GM23338 (cell line): ENCODE results near the gene PTPRZ1. TPM values are rescaled to one million over a fixed set of nuclear protein-coding genes. Genes with fewer than 3 reads are reported as not detected.

ENCODE experiments used
- ATAC-seq: fragments of 200-7000 bp; cut with Tn5 transposase; 3 replicates; pipeline ENCODE4 v1.9.1; 2020
- DNase-seq: peaks from one replicate; pipeline ENCODE4 v3.0.0-alpha.2; 2015; ENCODE audit warnings: low spot score
- H2AFZ ChIP-seq: fragments of 200-600 bp; sonication (generic); 2 replicates; pipeline ENCODE4 v1.8.0; 2016; ENCODE audit warnings: antibody characterized with exemption, mild to moderate bottlenecking, moderate library complexity
- H3F3A ChIP-seq: fragments of 200-600 bp; sonication (generic); replicated peaks from 2 replicates; pipeline ENCODE4 v1.8.0; 2017; ENCODE audit warnings: antibody characterized with exemption, mixed run types, low read depth
- H3K27ac ChIP-seq: fragments of 200-600 bp; sonication (generic); 2 replicates; pipeline ENCODE4 v1.6.1; 2016; ENCODE audit warnings: low read depth
- H3K27me3 ChIP-seq: fragments of 200-600 bp; sonication (generic); 2 replicates; pipeline ENCODE4 v1.8.0; 2016; ENCODE audit warnings: mild to moderate bottlenecking, mixed run types, moderate library complexity; ENCODE audit not compliant: insufficient read depth
- H3K36me3 ChIP-seq: fragments of 200-600 bp; sonication (generic); 2 replicates; pipeline ENCODE4 v1.8.0; 2016; ENCODE audit warnings: mild to moderate bottlenecking; ENCODE audit not compliant: insufficient read depth
- H3K4me1 ChIP-seq: fragments of 200-600 bp; sonication (generic); 2 replicates; pipeline ENCODE4 v1.8.0; 2016; ENCODE audit warnings: mild to moderate bottlenecking, moderate library complexity; ENCODE audit not compliant: insufficient read depth
- H3K4me2 ChIP-seq: fragments of 200-600 bp; sonication (generic); 2 replicates; pipeline ENCODE4 v1.7.1; 2017; ENCODE audit warnings: mixed run types
- H3K4me3 ChIP-seq: fragments of 200-600 bp; sonication (generic); 2 replicates; pipeline ENCODE4 v1.6.1; 2016; ENCODE audit warnings: mixed run types
- H3K79me2 ChIP-seq: fragments of 200-600 bp; sonication (generic); replicated peaks from 2 replicates; pipeline ENCODE4 v1.8.0; 2017; ENCODE audit warnings: mild to moderate bottlenecking; ENCODE audit not compliant: insufficient read depth
- H3K9me2 ChIP-seq: fragments of 200-600 bp; sonication (generic); 2 replicates; pipeline ENCODE4 v1.8.0; 2017; ENCODE audit not compliant: insufficient read depth
- H4K20me1 ChIP-seq: fragments of 200-600 bp; sonication (generic); replicated peaks from 2 replicates; pipeline ENCODE4 v1.8.0; 2017; ENCODE audit warnings: mild to moderate bottlenecking; ENCODE audit not compliant: insufficient read depth
- H3K27ac Mint-ChIP-seq: 2 replicates; pipeline ENCODE4 v1.8.0; 2020; ENCODE audit warnings: inconsistent platforms, mild to moderate bottlenecking, moderate library complexity, mixed read lengths
- H3K27me3 Mint-ChIP-seq: 3 replicates; pipeline ENCODE4 v1.8.0; 2022; ENCODE audit warnings: low read depth, mild to moderate bottlenecking, moderate library complexity, mixed read lengths, inconsistent platforms; ENCODE audit not compliant: insufficient read depth, poor library complexity
- H3K36me3 Mint-ChIP-seq: 3 replicates; pipeline ENCODE4 v1.8.0; 2021; ENCODE audit warnings: low read depth, mild to moderate bottlenecking, inconsistent platforms, moderate library complexity, mixed read lengths
- H3K4me1 Mint-ChIP-seq: 3 replicates; pipeline ENCODE4 v1.8.0; 2020; ENCODE audit warnings: mild to moderate bottlenecking, inconsistent platforms, mixed read lengths
- H3K4me3 Mint-ChIP-seq: 3 replicates; pipeline ENCODE4 v1.8.0; 2021; ENCODE audit warnings: moderate library complexity, mild to moderate bottlenecking, inconsistent platforms, mixed read lengths
- H3K9me3 Mint-ChIP-seq: 3 replicates; pipeline ENCODE4 v1.8.0; 2020; ENCODE audit warnings: moderate library complexity, mild to moderate bottlenecking, inconsistent platforms, mixed read lengths
- CREB1 ChIP-seq: fragments of 250-450 bp; sonication (Bioruptor Pico); IDR thresholded peaks from 2 replicates; pipeline ENCODE4 v1.5.0; 2020; ENCODE audit warnings: low read depth, mild to moderate bottlenecking, moderate library complexity
- CTCF ChIP-seq, 2 experiments: fragments of 200-600 bp in 1 of 2; sonication (generic) in 1 of 2; conservative IDR thresholded peaks; 2 replicates each; pipeline versions ENCODE4 v1.5.1 to v1.6.1; 2016 to 2017; ENCODE audit warnings: antibody characterized with exemption in 2 of 2, low read depth in 2 of 2, mild to moderate bottlenecking in 2 of 2, moderate library complexity in 1 of 2
- ETS1 ChIP-seq: IDR thresholded peaks from 2 replicates; pipeline ENCODE4 v1.6.1; 2016; ENCODE audit warnings: antibody characterized with exemption
- EZH2 ChIP-seq: fragments of 200-600 bp; sonication (generic); IDR thresholded peaks from one replicate; pipeline ENCODE4 v1.8.0; 2017; ENCODE audit warnings: antibody characterized with exemption, mild to moderate bottlenecking, low read depth; ENCODE audit not compliant: unreplicated experiment
- JUNB ChIP-seq: IDR thresholded peaks from one replicate; pipeline ENCODE4 v1.6.1; 2016; ENCODE audit warnings: antibody characterized with exemption; ENCODE audit not compliant: unreplicated experiment
- NANOG ChIP-seq: IDR thresholded peaks from 2 replicates; pipeline ENCODE4 v1.6.1; 2016; ENCODE audit warnings: antibody characterized with exemption, borderline replicate concordance
- POLR2AphosphoS5 ChIP-seq: IDR thresholded peaks from 2 replicates; pipeline ENCODE4 v1.6.1; 2016; ENCODE audit warnings: antibody characterized with exemption, low read depth
- STAT1 ChIP-seq: IDR thresholded peaks from one replicate; pipeline ENCODE4 v1.6.1; 2016; ENCODE audit warnings: antibody characterized with exemption; ENCODE audit not compliant: unreplicated experiment
- ZNF331 ChIP-seq: fragments of 250-450 bp; sonication (Bioruptor Pico); IDR thresholded peaks from 2 replicates; pipeline ENCODE4 v1.5.0; 2020; ENCODE audit warnings: low read depth, mild to moderate bottlenecking, moderate library complexity
- ZNF462 ChIP-seq: fragments of 250-450 bp; sonication (Bioruptor Pico); IDR thresholded peaks from 2 replicates; pipeline ENCODE4 v1.5.0; 2020; ENCODE audit warnings: mild to moderate bottlenecking, moderate library complexity
- polyA plus RNA-seq: library from polyadenylated mRNA; unstranded; fragments of >200 nt; fragmentation: Nextera tagmentation; extraction: Ambion mirVana; gene quantifications from 2 replicates; pipeline ENCODE4 v1.2.1, GENCODE V29; 2016
- total RNA-seq: library from RNA; depleted of rRNA; stranded (reverse); fragments of >200 nt; shearing (Covaris generic); gene quantifications from 2 replicates; pipeline ENCODE4 v1.2.3, GENCODE V29; 2014

PTPRZ1 gene
- total and polyA plus RNA-seq, 2 experiments from 2014 or later = 160 to 230 TPM

- TF ChIP-seq EZH2 (no peak), ETS1 (no peak), JUNB (no peak), STAT1 (no peak), POLR2AphosphoS5 (no peak), CTCF (conservative IDR thresholded peaks at IDR 0.05; ENCODE audit: low read depth in 2 of 2) (no peak), ZNF331 (CRISPR knock-in tag) (no peak), CREB1 (CRISPR knock-in tag) (no peak), ZNF462 (CRISPR knock-in tag) (no peak), NANOG (no peak)
- DNase-seq (no peak), ATAC-seq (no peak)
- Histone ChIP-seq H3F3A (no peaks in the 10 kb centered on the region), H2AFZ (no peak overlapping the region), H3K4me1 (peaks cover 38% of the 10 kb centered on the region), H4K20me1 (no peaks in the 10 kb centered on the region), H3K4me3 (no peak overlapping the region), H3K4me2 (no peak overlapping the region), H3K79me2 (peaks cover 51% of the 10 kb centered on the region), H3K9me2 (no peaks in the 10 kb centered on the region), H3K27me3 (no peaks in the 10 kb centered on the region), H3K36me3 (no peaks in the 10 kb centered on the region), H3K27ac (peak overlapping the region; percentile 40; the same call in 1 of the 2 replicates)
- Mint-ChIP-seq H3K36me3 (no peaks in the 10 kb centered on the region), H3K27me3 (peaks cover 4% of the 10 kb centered on the region), H3K4me3 (no peak overlapping the region), H3K27ac (peak overlapping the region; percentile 30; the same call in 1 of the 2 replicates), H3K4me1 (peaks cover 62% of the 10 kb centered on the region), H3K9me3 (no peaks in the 10 kb centered on the region)
These were observed 43.2 kb downstream of the PTPRZ1 start for GRCh38 chr7:121916211-121916610.
